Islet precursor cell (in vitro differentiated cells): ENCODE measurements around the gene MACO1.
"Not testable (repeated sequence)": the region's sequence is repeated elsewhere in the genome, so short reads cannot be mapped to it uniquely, and the experiment has no call there.

ENCODE experiments used
- DNase-seq: peaks from one replicate; pipeline ENCODE4 v3.0.0-alpha.2; 2018

The MACO1 gene

DNA sequence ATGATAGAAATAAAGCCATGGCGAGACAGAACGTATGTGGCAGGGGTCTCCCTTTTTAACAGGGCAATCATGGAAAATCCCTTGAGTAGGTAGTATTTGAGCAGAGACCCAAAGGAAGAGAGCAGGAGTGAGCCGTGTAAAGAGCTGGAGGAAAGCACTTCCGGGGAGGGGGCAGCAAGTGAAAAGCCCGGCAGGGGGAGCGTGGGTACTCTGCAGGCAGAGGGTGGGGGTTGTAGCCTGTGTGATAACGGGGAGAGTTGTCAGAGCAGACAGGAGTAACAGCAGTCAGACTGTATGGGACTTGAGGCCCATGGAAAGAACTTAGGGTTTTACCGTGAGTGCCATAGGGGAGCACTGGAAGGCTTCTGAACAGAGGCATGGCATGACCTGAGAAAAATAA, 61.6 kb downstream of the MACO1 start:
- DNase-seq = no peak

DNA sequence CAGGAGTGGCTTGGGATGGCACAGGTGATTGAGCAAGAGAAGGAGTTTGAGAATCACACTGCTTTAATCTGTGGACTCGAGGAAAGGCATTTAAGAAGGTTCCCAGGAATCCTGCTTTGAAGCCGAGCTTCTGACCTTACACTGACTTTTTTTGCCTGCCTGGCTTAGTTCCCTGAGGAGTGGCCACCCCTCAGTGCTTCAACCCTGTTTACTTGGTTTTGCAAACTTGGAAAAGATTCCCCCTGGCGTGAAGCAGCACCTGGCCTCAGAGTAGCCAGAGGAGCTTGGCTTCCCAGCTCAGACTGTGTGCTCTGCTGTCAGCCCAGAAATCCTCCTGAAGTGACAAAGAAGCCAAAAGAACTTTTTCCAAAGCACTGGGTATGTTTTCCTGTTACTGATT, 64.3 kb downstream of the MACO1 start:
- peak; percentile 29 for DNase-seq

DNA sequence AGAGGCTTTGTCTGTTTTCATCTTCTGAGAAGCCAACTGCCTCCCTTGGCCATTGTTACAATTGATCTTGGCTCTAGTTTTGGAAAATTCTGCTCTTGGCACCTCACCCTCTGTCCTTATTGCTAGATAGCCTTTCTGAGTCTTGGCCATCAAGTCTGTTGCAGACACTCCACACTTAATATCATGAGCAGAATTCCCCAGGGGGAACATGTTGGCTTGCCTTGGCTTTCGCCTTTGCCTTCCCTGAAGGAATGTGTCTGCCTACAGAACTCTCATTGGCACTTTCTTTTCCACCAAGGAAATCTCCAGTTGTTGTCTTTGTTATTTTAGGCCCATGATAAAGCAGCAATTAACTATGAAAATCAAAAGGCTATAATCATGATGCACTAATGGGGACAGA, 70.0 kb downstream of the MACO1 start:
- peak; percentile 34 for DNase-seq

DNA sequence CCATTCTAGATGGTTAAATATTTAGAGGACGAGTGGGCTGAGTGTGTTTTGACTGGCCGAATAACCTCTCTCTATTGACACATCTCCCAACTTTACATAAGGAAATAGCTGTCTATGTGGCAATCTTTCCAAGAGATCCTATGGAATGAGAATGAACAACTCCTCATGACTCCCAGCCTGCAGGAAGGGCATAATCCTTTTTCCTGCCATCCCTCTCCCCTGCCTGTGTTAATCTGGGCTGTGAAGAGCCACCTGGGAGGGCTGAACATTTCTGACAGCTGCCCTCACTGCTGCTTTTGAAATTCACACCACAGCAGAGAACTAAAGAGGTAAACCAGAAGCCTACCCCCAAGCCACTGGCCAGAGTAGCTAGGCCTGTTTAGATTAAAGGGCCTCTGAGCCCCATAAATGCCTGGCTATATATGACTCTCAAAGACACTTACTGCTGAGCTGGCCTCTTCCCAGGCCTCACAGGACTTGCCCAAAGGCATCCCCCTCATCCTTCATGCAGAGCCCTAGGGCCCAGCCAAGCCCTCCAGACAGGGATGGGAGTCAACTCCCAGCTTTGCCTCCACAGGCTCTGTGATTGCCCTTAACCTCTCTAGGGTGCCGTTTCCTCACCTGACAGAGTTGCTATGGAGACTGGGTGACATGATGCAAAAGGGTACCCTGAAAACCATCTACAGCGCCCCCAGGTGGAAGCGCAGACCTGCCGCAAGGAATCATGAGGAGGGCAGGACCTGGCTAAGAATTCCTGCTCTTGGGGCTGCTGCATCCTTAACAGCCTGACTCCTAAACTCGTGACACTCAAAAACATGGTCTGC, 70.8 kb downstream of the MACO1 start:
- peak; percentile 60 for DNase-seq

DNA sequence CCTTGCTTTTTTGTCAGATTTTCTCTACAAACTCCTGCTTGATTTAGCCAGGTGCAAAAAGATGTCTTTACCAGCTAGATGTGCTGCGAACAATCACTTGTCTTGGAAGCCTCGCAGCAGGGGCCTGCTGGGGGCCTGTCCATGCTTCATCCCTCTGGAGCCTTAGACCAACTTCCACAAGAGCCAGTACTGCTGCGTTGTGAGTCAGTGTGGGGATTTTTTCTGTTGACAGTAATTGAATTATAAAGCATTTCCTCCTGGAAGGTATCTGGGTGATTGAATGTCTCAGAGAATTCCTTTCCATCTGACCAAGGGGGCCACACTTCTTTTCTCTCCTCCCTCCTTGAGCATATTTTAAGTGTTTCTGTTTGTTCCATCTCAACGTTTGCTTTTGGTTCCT, 72.3 kb downstream of the MACO1 start:
- peak; percentile 49 for DNase-seq

DNA sequence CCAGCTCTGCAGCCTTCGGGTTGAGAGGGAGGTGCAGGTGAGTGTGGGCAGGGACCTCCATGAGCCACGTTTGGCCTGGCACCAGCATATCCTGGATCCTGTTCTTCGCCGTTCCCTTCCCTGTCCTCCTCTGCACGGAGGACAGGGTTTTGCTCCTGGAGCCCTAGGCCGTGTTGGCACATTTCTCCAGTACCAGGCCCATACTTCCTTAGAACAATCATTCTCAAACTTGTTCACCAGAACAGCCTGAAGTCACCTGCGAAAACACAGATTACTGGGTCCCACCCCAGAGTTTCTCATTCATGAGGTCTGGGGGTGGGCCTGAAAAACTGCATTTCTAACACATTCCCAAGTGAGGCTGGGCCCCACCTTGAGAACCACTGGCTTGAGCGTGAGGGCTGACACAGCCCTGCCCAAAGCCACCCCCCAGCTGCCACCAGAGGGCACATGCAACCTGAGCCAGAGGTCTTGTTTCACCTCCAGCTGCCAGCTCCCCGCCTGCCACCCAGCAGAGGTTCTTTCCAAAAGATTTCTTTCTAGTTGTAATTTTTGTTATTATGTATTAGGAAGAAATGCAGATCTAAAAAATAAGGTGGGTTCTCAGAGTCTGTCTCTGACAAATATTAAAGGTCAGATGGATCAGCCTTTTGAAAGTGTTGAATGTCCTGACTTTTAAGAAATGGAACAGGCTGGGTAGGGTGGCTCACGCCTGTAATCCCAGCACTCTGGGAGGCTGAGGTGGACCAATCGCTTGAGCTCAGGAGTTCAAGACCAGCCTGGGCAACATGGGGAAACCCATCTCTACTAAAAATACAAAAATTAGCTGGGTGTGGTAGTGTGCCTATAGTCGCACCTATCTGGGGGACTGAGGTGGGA, 73.1 kb downstream of the MACO1 start:
- DNase-seq = peak; percentile 81

DNA sequence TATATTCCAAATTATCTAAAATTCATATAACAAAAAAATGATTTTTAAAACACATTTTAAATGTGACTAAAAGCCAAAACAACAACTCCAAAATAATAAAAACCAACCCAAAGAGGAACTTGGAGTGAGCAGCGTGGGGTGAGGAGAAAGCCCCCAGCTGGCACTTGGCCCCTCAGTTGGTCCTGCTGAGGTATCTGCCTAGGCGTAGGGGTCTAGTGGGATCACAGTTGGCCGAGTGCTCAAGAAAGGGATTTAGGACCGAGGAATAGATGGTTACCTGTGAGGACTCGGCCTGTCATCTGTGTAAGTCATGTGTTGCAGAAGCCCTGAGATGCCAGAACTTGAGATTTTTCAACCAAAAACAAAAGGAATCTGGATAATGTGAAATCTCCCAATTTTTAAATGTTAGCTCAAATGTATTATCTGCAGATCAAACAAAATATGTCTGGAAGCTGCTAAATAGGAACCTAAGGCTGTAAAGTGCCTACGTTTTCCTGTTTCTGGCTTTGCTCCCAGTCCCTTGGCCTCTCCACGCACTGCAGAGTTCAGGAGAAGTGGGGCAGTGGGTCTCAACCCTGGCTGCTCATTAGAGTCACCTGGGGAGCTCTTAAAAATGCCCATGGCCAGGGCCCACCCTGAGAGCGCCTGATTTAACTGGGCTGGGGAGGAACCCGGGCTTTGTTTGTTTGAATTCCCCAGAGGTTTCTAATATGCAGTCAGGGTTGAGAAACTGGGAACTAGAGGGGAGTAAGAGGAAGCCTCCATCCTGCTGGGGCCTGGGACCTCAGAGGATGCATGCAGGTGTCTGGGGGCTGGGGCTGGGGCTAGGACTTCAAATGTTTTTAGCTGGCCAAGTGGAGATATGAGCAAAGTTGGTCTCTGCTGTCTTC, 74.3 kb downstream of the MACO1 start:
- peak; percentile 24 for DNase-seq

DNA sequence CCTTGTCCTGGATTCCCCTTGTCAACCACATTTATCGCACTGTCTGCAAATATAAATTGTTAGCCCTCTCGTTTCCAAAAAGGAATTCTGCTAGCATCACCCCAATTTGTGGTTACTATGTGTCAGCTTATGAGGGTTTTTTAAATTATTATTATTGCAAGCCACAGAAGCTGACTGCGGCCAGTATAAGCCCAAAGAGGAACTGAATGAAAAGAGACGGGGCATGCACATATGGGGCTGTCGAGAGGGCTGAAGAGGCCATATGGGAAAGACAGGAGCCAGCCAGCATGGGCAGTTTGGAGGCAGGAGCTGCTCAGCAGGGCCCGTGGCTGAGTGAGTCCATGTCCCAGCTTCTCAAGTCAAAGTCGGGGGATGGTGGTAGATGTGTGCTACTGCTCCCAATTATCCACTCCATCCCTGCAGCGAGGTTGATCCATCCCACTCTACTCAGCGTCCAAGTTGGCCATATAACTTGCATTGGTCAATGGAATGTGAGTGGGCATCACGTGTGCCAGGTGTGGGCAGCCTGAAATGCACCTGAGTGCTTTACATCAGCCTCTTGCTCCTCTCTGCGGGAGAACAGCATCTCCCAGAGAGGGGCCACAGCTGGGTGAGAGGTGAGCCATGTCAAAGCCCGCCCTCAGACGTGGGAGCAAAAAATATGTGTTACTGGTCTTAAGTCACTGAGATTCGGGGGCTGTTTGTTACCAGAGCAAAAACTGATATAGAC, 75.1 kb downstream of the MACO1 start:
- no peak for DNase-seq

DNA sequence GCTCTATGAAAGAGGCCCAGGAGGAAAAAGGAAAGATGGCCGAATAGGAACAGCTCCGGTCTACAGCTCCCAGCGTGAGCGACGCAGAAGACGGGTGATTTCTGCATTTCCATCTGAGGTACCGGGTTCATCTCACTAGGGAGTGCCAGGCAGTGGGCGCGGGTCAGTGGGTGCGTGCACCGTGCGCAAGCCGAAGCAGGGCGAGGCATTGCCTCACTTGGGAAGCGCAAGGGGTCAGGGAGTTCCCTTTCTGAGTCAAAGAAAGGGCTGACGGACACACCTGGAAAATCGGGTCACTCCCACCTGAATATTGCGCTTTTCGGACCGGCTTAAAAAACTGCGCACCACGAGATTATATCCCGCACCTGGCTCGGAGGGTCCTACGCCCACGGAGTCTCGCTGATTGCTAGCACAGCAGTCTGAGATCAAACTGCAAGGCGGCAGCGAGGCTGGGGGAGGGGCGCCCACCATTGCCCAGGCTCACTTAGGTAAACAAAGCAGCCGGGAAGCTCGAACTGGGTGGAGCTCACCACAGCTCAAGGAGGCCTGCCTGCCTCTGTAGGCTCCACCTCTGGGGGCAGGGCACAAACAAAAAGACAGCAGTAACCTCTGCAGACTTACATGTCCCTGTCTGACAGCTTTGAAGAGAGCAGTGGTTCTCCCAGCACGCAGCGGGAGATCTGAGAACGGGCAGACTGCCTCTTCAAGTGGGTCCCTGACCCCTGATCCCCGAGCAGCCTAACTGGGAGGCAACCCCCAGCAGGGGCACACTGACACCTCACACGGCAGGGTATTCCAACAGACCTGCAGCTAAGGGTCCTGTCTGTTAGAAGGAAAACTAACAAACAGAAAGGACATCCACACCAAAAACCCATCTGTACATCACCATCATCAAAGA, 76.1 kb downstream of the MACO1 start:
- not testable (repeated sequence) for DNase-seq

DNA sequence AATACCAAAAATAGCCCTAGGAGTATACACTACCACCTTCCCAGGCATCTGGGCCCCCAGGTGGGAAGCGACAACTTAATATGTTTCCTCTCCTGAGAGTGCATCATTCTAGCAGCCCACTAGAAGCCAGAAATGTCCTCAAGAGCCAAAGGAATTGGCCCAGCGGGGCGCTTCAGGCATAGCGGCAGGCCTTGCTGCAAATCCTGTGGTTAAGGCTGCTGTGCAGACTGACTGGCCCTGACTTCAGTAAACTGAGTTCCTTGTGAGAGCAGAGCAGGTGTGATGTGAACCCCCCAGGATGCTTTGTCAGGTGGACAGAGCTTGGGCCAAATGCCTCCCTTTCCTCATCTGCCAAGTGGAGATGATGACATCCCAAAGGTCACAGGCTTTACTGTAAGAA, 83.0 kb downstream of the MACO1 start:
- peak; percentile 41 for DNase-seq

DNA sequence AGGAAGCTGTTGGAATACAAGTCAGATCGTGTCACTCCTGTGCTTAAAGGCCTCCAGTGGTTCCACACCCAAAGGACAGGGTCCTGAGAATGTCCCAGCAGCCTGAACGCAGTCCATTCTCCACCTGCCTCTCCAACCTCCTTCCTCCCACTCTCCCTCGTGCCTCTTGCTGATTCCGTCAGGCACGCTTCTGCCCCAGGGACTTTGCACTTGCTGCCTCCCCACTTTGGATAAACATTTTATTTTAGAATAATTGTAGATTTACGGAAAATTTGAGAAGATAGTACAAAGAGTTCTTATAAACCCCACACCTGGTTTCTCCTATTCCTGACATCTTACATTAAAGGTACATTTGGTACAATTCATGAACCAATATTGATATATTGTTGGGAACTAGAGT, 84.3 kb downstream of the MACO1 start:
- no peak for DNase-seq

DNA sequence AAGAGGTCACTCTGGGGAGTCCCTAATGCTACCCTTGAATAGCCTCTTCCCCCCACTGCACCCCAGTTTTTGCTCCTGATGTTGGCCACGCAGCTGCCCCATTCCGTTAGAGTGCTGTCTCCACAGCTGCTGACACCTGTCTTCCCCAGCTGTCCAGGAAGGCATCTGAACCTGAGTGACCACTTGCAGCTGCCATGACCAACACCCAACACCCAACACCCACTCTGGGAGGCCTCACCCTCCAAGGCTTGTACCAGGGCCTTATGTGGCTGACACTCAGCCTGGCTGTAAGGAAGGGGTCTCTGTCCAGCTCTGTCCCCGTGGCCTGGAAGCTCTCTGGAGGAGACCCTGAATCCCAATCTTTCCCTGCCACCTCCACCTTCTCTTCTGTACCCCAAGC, 86.0 kb downstream of the MACO1 start:
- no peak for DNase-seq

DNA sequence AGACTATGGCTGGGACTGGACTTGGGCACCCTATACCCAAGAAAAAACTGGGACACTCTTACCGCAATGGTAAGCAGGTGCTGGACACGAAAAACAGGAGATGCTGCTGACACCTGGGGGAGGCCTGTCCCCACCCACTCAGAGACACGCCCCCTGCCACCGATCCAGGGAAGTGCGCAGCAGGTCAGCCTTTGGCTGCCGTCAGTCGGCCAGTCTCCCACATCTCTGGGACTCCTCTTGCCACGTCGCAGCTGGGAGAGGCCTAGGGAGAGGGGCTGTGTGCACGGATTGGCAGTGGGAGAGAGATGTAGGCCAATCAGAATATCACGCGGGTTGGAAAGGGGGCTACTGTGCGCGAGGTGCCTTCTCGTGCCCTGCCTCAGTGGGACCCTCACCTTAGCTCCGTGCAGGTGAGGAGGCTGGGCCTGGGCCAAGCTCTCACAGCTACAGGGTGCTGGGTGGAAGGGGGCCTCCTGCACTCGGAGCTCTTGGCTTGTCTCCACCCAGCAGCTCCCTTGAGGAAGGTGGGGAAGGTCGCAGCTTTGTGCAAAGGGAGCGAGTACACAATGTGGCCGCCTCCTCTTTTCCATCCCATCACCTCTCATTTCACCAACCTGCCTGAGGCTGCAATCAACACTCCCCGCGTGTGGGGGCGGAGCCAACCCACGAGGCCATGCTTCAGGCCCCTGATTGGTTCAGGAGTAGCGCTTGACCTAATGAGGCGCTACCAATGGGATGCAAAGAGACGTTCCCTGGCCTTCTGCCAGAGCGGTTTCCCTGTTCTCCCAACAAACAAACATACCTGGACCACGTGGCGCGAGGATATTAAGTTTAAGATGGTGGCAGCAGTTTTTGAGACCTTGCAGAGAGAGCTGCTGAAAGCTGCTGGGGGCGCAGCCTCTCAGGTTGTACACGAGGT, 87.0 kb downstream of the MACO1 start:
- no peak for DNase-seq

DNA sequence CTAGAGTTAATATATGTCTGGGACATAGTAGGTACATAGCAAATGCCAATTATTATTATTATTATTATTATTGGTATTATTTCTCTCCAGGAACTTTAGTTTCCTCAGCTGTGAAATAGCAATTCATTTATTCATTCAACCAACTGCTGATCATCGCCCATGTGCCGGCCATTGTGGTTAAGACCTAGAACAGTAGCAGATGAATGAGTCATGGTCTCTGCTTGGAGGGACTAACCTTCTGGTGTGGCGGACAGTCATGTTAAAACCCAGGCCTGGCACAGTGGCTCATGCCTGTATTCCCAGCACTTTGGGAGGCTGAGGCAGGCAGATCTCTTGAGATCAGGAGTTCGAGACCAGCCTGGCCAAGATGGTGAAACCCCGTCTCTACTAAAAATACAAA, 88.9 kb downstream of the MACO1 start:
- no peak for DNase-seq

DNA sequence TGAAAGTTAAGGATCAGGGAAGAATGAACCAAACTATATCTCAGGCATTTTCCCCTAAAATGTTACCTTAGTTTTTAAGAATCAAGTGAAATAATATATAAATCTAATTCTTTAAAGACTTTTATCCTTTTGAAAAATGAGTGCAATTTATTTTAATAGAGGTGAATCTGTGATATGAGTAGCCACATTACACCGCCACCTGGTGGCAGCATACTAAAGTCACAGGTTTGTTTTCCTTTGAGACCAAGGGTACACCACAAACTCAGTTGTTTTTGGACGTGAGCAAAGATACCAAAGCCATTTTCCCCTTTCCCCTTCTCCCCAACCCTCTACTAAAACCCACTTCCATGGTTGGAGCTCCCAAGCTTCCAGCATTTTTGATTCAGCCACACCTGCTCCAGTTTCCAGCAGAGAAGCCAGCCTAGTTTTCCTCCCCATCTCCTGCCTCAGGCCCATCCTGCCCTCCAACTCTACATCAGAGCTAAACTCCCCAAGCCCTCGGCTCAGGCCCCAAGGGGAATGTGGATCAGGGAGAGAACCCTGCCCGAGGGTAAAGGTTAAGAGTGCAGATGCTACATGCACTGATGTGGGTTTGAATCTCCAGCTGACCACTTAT, 89.9 kb downstream of the MACO1 start:
- DNase-seq = no peak

DNA sequence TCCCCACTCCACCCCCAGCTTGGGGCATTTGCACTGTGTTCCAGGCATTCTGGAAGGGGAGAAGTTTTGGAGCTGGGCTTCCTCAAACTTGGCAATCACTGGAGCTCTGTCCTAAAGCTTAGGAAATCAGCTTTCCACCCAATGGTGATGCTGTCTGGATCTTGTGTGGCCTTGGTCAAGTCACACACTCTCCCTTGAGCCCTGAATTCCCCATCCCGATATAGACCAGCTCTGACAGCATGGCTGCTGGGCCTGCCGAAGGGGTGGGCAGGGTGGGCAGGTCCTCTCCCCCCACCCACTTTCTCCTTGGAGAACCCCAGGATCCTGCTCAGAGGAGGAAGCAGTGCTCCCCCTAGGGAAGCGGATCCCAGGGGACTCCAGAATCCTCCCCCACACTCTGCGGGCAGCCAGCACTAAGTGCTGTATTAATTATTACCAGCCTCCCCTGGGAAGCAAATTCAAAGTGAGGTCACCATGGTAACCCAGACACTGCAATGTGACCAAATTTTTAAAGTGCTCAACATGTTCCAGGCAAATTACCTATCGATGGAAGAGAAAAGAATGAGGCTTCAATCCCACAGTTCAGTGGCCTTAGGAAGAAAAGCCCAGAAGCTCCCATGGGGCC, 91.4 kb downstream of the MACO1 start:
- DNase-seq = no peak

DNA sequence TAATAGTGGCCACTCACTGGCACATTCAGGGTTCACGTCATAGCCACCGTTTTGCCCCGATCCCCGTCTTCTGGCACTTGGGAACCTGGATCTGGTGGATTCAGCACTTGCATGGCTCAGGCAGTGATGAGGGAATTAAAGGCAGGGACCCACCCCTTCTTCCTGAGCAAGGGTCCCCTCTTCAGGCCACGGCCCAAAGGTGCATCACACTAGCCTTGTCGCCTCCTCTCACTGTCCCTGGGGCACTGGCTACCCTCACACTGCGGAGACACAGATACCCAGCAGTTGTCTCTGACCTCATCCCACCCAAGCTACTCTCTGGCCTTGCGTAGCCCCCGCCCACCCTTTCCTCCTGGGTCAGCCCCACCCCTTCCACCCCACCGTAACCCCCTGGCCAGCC, 92.8 kb downstream of the MACO1 start:
- no peak for DNase-seq

DNA sequence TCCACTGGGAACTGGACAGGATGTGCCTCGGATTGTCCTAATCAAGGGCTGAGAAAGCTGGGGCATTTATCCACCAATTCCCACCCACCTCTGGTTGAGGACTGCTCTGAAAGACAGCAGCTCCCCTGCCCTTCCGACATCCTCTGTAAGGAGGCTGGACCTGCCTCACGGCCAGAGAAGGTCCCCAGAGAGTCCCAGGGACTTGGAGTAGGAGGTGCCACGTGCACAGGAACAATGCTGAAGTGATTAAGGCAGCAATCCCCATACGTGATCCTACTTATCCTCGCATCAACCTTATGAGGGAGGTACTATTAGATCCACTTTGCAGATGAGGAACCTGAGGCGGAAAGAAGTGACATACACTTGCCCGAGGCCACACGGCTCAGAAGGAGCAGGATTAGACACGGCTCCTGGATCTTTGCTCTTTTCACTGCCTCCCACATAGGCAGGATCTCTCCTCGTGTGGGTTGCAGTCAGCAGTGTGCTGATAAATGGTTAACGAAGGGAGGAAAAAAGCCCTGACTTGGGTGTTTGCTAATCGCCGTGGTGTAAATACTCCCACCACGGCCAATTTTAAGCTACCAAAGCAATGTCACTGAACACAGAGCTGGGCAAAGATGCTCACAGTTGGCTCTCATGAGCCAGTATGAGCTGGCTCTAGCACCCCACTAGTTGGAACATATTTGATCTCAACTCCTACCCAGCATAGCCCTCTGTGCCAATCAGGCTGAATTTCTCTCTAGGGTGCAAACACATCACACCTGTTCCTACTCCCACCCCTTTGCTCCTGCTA, 94.1 kb downstream of the MACO1 start:
- DNase-seq = no peak

DNA sequence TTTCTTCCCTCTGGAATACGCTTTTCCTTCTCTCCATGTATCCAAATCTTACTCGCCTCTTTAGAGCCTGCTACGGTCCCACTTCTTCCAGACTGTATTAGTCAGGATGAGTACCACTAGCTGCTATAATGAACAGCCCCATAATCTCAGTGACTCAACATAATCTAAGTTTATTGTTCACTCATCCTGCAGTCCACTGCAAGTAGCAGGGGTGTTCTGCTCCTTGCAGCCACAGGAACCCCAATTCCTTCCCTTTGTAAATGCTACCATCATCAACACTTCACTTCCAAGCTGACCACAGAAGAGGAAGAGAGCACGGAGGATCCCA, 94.6 kb downstream of the MACO1 start:
- DNase-seq = no peak
